ENCODE results near the gene ADIPOR1.
"Not testable (repeated sequence)": the region's sequence is repeated elsewhere in the genome, so short reads cannot be mapped to it uniquely, and the experiment has no call there.

ADIPOR1 gene

GRCh38 chr1:202957733-202958543 is at the start of gene ADIPOR1:
ADIPOR1 (minus strand) TSS chr1:202958312; CDS start chr1:202951070, 7,242 bp downstream.
- Histone ChIP-seq H3K9me3 (no peaks in the 10 kb centered on the region), H3K27ac (peak within 1 kb of the TSS; percentile 93), H3K4me3 (ENCODE audit: low read depth in 1 of 2, low read length in 1 of 2) (peak within 1 kb of the TSS; percentile 94 to 95), H3K27me3 (no peaks in the 10 kb centered on the region), H3K4me1 (ENCODE audit: control insufficient read depth in 1 of 2, insufficient read depth in 1 of 2, low read depth in 1 of 2, low read length in 1 of 2) (peaks cover 54 to 56% of the 10 kb centered on the region in 2 experiments), H3K36me3 (peaks cover 33% of the 10 kb centered on the region)
- peak; percentile 58 for TF ChIP-seq CTCF (IDR thresholded peaks at IDR 0.05)

- H3K4me3 ChIP-seq (ENCODE audit: low read depth in 1 of 2, low read length in 1 of 2), result peak within 1 kb of the TSS; percentile 75 to 99
- peaks cover 18 to 25% of the 10 kb centered on the region in 2 experiments for H3K4me1 ChIP-seq (ENCODE audit: control insufficient read depth in 1 of 2, insufficient read depth in 1 of 2, low read depth in 1 of 2, low read length in 1 of 2)
- H3K36me3 ChIP-seq, result peaks cover 28% of the 10 kb centered on the region
- peak within 1 kb of the TSS; percentile 94 for H3K27ac ChIP-seq
- no peaks in the 10 kb centered on the region for H3K9me3 ChIP-seq
- TF ChIP-seq CTCF (IDR thresholded peaks at IDR 0.05), result no peak
- no peaks in the 10 kb centered on the region for H3K27me3 ChIP-seq
Measured at GRCh38 chr1:203006948-203007871, 49.1 kb upstream of the ADIPOR1 start, which contains the start of gene TMEM183A. TMEM183A (plus strand) TSS chr1:203007374; CDS start chr1:203007466, 92 bp downstream.

- H3K27me3 ChIP-seq, H3K9me3 ChIP-seq: not testable (repeated sequence)
- Histone ChIP-seq H3K27ac (peak overlapping the region; percentile 94), H3K36me3 (peaks cover 17% of the 10 kb centered on the region), H3K4me3 (ENCODE audit: low read depth in 1 of 2, low read length in 1 of 2) (peak overlapping the region; percentile 75 to 99), H3K4me1 (ENCODE audit: control insufficient read depth in 1 of 2, insufficient read depth in 1 of 2, low read depth in 1 of 2, low read length in 1 of 2) (peaks cover 18 to 25% of the 10 kb centered on the region in 2 experiments)
Measured at GRCh38 chr1:203005395-203006142, 47.5 kb upstream of the ADIPOR1 start.

- H3K36me3 ChIP-seq, result no peaks in the 10 kb centered on the region
- H3K9me3 ChIP-seq, result no peaks in the 10 kb centered on the region
- H3K27me3 ChIP-seq, result no peaks in the 10 kb centered on the region
- peaks cover 17 to 21% of the 10 kb centered on the region in 2 experiments for H3K4me1 ChIP-seq (ENCODE audit: control insufficient read depth in 1 of 2, insufficient read depth in 1 of 2, low read depth in 1 of 2, low read length in 1 of 2)
- no peak overlapping the region for H3K4me3 ChIP-seq (ENCODE audit: low read depth in 1 of 2, low read length in 1 of 2)
- no peak for TF ChIP-seq CTCF (IDR thresholded peaks at IDR 0.05)
- no peak overlapping the region for H3K27ac ChIP-seq
Measured at GRCh38 chr1:203002951-203003350, 44.8 kb upstream of the ADIPOR1 start.

- no peaks in the 10 kb centered on the region for H3K9me3 ChIP-seq
- no peak overlapping the region for H3K27ac ChIP-seq
- no peak for TF ChIP-seq CTCF (IDR thresholded peaks at IDR 0.05)
- H3K27me3 ChIP-seq, result no peaks in the 10 kb centered on the region
- H3K4me1 ChIP-seq (ENCODE audit: control insufficient read depth in 1 of 2, insufficient read depth in 1 of 2, low read depth in 1 of 2, low read length in 1 of 2), result peaks cover 17% of the 10 kb centered on the region in 2 experiments
- no peak overlapping the region for H3K4me3 ChIP-seq (ENCODE audit: low read depth in 1 of 2, low read length in 1 of 2)
- no peaks in the 10 kb centered on the region for H3K36me3 ChIP-seq
Measured at GRCh38 chr1:203001986-203002385, 43.9 kb upstream of the ADIPOR1 start.
